ENCODE data around the gene RFX5.

DNA sequence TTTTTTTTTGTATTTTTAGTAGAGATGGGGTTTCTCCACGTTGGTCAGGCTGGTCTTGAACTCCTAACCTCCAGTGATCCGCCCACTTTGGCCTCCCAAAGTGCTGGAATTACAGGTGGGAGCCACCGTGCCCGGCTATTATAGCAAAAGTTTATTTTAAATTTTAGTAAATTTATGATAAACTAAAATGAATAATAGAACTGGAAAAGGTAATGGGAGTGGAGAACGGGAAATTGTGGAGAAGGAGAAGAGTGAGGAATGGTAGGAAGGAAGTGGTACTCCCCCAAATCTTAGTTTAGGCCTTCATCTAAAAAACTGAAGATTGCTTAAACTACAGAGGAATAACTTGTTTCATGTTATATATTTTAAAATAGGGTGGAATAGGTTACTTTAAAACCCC lies 12.2 kb downstream of the RFX5 start:
- TF ChIP-seq, protein P1, sequence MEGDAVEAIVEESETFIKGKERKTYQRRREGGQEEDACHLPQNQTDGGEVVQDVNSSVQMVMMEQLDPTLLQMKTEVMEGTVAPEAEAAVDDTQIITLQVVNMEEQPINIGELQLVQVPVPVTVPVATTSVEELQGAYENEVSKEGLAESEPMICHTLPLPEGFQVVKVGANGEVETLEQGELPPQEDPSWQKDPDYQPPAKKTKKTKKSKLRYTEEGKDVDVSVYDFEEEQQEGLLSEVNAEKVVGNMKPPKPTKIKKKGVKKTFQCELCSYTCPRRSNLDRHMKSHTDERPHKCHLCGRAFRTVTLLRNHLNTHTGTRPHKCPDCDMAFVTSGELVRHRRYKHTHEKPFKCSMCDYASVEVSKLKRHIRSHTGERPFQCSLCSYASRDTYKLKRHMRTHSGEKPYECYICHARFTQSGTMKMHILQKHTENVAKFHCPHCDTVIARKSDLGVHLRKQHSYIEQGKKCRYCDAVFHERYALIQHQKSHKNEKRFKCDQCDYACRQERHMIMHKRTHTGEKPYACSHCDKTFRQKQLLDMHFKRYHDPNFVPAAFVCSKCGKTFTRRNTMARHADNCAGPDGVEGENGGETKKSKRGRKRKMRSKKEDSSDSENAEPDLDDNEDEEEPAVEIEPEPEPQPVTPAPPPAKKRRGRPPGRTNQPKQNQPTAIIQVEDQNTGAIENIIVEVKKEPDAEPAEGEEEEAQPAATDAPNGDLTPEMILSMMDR (IDR thresholded peaks at IDR 0.05 in 2 of 3, conservative IDR thresholded peaks at IDR 0.05 in 1 of 3; ENCODE audit: borderline replicate concordance in 1 of 3, insufficient read depth in 1 of 3, low read depth in 2 of 3, low read length in 2 of 3) = no peak
- TF ChIP-seq YY1 (IDR thresholded peaks at IDR 0.05; ENCODE audit: extremely low read depth, insufficient replicate concordance, low read depth, low read length) (no peak), POLR2A (IDR thresholded peaks at IDR 0.05; ENCODE audit: borderline replicate concordance, extremely low read depth, insufficient read depth, insufficient read length) (no peak), ZFX (IDR thresholded peaks at IDR 0.05) (no peak), ELF1 (IDR thresholded peaks at IDR 0.05; ENCODE audit: borderline replicate concordance, low read depth) (no peak), EZH2 (IDR thresholded peaks at IDR 0.05) (no peak), POLR2AphosphoS5 (IDR thresholded peaks at IDR 0.05; ENCODE audit: low read depth, low read length) (no peak), SP1 (IDR thresholded peaks at IDR 0.05; ENCODE audit: low read depth) (no peak), EGR1 (IDR thresholded peaks at IDR 0.05; ENCODE audit: low read depth) (no peak), FOSL1 (IDR thresholded peaks at IDR 0.05; ENCODE audit: low read depth) (no peak), SIN3A (IDR thresholded peaks at IDR 0.05; ENCODE audit: low read depth) (no peak)
- TF ChIP-seq, protein P2, sequence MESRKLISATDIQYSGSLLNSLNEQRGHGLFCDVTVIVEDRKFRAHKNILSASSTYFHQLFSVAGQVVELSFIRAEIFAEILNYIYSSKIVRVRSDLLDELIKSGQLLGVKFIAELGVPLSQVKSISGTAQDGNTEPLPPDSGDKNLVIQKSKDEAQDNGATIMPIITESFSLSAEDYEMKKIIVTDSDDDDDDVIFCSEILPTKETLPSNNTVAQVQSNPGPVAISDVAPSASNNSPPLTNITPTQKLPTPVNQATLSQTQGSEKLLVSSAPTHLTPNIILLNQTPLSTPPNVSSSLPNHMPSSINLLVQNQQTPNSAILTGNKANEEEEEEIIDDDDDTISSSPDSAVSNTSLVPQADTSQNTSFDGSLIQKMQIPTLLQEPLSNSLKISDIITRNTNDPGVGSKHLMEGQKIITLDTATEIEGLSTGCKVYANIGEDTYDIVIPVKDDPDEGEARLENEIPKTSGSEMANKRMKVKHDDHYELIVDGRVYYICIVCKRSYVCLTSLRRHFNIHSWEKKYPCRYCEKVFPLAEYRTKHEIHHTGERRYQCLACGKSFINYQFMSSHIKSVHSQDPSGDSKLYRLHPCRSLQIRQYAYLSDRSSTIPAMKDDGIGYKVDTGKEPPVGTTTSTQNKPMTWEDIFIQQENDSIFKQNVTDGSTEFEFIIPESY (IDR thresholded peaks at IDR 0.05; ENCODE audit: extremely low read depth, insufficient replicate concordance, low read length) = no peak
- TF ChIP-seq, protein P3, sequence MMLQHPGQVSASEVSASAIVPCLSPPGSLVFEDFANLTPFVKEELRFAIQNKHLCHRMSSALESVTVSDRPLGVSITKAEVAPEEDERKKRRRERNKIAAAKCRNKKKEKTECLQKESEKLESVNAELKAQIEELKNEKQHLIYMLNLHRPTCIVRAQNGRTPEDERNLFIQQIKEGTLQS (IDR thresholded peaks at IDR 0.05) = no peak
- TF ChIP-seq, protein P4, sequence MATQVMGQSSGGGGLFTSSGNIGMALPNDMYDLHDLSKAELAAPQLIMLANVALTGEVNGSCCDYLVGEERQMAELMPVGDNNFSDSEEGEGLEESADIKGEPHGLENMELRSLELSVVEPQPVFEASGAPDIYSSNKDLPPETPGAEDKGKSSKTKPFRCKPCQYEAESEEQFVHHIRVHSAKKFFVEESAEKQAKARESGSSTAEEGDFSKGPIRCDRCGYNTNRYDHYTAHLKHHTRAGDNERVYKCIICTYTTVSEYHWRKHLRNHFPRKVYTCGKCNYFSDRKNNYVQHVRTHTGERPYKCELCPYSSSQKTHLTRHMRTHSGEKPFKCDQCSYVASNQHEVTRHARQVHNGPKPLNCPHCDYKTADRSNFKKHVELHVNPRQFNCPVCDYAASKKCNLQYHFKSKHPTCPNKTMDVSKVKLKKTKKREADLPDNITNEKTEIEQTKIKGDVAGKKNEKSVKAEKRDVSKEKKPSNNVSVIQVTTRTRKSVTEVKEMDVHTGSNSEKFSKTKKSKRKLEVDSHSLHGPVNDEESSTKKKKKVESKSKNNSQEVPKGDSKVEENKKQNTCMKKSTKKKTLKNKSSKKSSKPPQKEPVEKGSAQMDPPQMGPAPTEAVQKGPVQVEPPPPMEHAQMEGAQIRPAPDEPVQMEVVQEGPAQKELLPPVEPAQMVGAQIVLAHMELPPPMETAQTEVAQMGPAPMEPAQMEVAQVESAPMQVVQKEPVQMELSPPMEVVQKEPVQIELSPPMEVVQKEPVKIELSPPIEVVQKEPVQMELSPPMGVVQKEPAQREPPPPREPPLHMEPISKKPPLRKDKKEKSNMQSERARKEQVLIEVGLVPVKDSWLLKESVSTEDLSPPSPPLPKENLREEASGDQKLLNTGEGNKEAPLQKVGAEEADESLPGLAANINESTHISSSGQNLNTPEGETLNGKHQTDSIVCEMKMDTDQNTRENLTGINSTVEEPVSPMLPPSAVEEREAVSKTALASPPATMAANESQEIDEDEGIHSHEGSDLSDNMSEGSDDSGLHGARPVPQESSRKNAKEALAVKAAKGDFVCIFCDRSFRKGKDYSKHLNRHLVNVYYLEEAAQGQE (IDR thresholded peaks at IDR 0.05; ENCODE audit: low read depth) = no peak

All from HCT116 (cell line).